H9 (cell line): Measurements from ENCODE around the gene ENOX1. TPM values are rescaled to one million over a fixed set of nuclear protein-coding genes. Genes with fewer than 3 reads are reported as not detected.

Experiments
- DNase-seq: peaks from one replicate; pipeline ENCODE4 v3.0.0-alpha.2; 2017
- H2AFZ ChIP-seq: one replicate; pipeline ENCODE4 v1.6.1; 2013; ENCODE audit warnings: mild to moderate bottlenecking, low read length, control low read depth, moderate library complexity
- H2AK5ac ChIP-seq: 2 replicates; pipeline ENCODE4 v1.6.1; 2013; ENCODE audit warnings: low read length, control low read depth, mixed read lengths; ENCODE audit not compliant: insufficient read length
- H2BK120ac ChIP-seq: one replicate; pipeline ENCODE4 v1.6.1; 2013; ENCODE audit warnings: low read depth, mild to moderate bottlenecking, low read length, control low read depth, inconsistent platforms; ENCODE audit not compliant: poor library complexity, severe bottlenecking
- H2BK12ac ChIP-seq: 2 replicates; pipeline ENCODE4 v1.6.1; 2013; ENCODE audit warnings: low read length, control low read depth, mixed read lengths, low read depth; ENCODE audit not compliant: insufficient read length
- H2BK15ac ChIP-seq: 2 replicates; pipeline ENCODE4 v1.6.1; 2013; ENCODE audit warnings: low read depth, low read length, control low read depth
- H2BK20ac ChIP-seq: one replicate; pipeline ENCODE4 v1.6.1; 2013; ENCODE audit warnings: low read depth, mild to moderate bottlenecking, low read length, control low read depth, inconsistent platforms; ENCODE audit not compliant: poor library complexity, severe bottlenecking
- H2BK5ac ChIP-seq: 2 replicates; pipeline ENCODE4 v1.6.1; 2013; ENCODE audit warnings: low read length, control low read depth, mixed read lengths; ENCODE audit not compliant: insufficient read length
- H3K14ac ChIP-seq: 2 replicates; pipeline ENCODE4 v1.6.1; 2013; ENCODE audit warnings: low read length, control low read depth; ENCODE audit not compliant: insufficient read depth
- H3K18ac ChIP-seq: 2 replicates; pipeline ENCODE4 v1.6.1; 2013; ENCODE audit warnings: low read depth, mild to moderate bottlenecking, mixed read lengths, low read length, control low read depth; ENCODE audit not compliant: insufficient read length
- H3K23ac ChIP-seq: 2 replicates; pipeline ENCODE4 v1.6.1; 2013; ENCODE audit warnings: low read length, control low read depth, mixed read lengths, low read depth; ENCODE audit not compliant: insufficient read length
- H3K23me2 ChIP-seq: 2 replicates; pipeline ENCODE4 v1.6.1; 2013; ENCODE audit warnings: low read depth, mild to moderate bottlenecking, mixed read lengths, low read length, control low read depth; ENCODE audit not compliant: insufficient read length, poor library complexity, severe bottlenecking
- H3K27ac ChIP-seq: 2 replicates; pipeline ENCODE4 v1.5.1; 2013; ENCODE audit warnings: low read length, control low read depth, mixed read lengths, low read depth; ENCODE audit not compliant: insufficient read length
- H3K27me3 ChIP-seq: 2 replicates; pipeline ENCODE4 v1.6.1; 2013; ENCODE audit warnings: low read length, control low read depth, inconsistent platforms; ENCODE audit not compliant: insufficient read depth
- H3K4ac ChIP-seq: 2 replicates; pipeline ENCODE4 v1.6.1; 2013; ENCODE audit warnings: low read depth, mild to moderate bottlenecking, control low read depth, inconsistent platforms, low read length, moderate library complexity
- H3K4me1 ChIP-seq: 2 replicates; pipeline ENCODE4 v1.6.1; 2013; ENCODE audit warnings: low read length, control low read depth, inconsistent platforms; ENCODE audit not compliant: insufficient read depth
- H3K4me2 ChIP-seq: 2 replicates; pipeline ENCODE4 v1.6.1; 2013; ENCODE audit warnings: low read length, control low read depth, mixed read lengths; ENCODE audit not compliant: insufficient read length, insufficient read depth
- H3K56ac ChIP-seq: 2 replicates; pipeline ENCODE4 v1.6.1; 2013; ENCODE audit warnings: low read depth, mild to moderate bottlenecking, mixed read lengths, low read length, control low read depth; ENCODE audit not compliant: insufficient read length
- H3K79me1 ChIP-seq: 2 replicates; pipeline ENCODE4 v1.6.1; 2013; ENCODE audit warnings: low read depth, mild to moderate bottlenecking, moderate library complexity, low read length, control low read depth, inconsistent platforms; ENCODE audit not compliant: insufficient read depth, poor library complexity, severe bottlenecking
- H3K79me2 ChIP-seq: 2 replicates; pipeline ENCODE4 v1.6.1; 2013; ENCODE audit warnings: low read length, control low read depth, inconsistent platforms; ENCODE audit not compliant: insufficient read depth
- H3K9ac ChIP-seq: 2 replicates; pipeline ENCODE4 v1.6.1; 2013; ENCODE audit warnings: low read length, control low read depth, mixed read lengths; ENCODE audit not compliant: insufficient read length; ENCODE audit errors: extremely low read depth
- H3K9me3 ChIP-seq: one replicate; pipeline ENCODE4 v1.6.1; 2013; ENCODE audit warnings: low read depth, low read length, inconsistent platforms; ENCODE audit not compliant: control insufficient read depth
- H3T11ph ChIP-seq: one replicate; pipeline ENCODE4 v1.6.1; 2013; ENCODE audit warnings: mild to moderate bottlenecking, low read length, control low read depth, inconsistent platforms
- H4K20me1 ChIP-seq: one replicate; pipeline ENCODE4 v1.6.1; 2013; ENCODE audit not compliant: control insufficient read depth, insufficient read length, insufficient read depth
- H4K5ac ChIP-seq: 2 replicates; pipeline ENCODE4 v1.6.1; 2013; ENCODE audit warnings: low read depth, mild to moderate bottlenecking, mixed read lengths, low read length, control low read depth; ENCODE audit not compliant: insufficient read length
- H4K8ac ChIP-seq: replicated peaks from 2 replicates; pipeline ENCODE4 v1.6.1; 2013; ENCODE audit warnings: low read length, control low read depth, mixed read lengths, low read depth; ENCODE audit not compliant: insufficient read length
- H4K91ac ChIP-seq: 2 replicates; pipeline ENCODE4 v1.6.1; 2013; ENCODE audit warnings: low read depth, mild to moderate bottlenecking, moderate library complexity, mixed read lengths, low read length, control low read depth; ENCODE audit not compliant: insufficient read length
- H3K27ac Mint-ChIP-seq, 3 experiments: 2 replicates in 2 of 3; 3 replicates in 1 of 3; pipeline ENCODE4 v1.8.0; 2020 to 2021; ENCODE audit warnings: mixed read lengths in 3 of 3, mild to moderate bottlenecking in 1 of 3, moderate library complexity in 1 of 3
- H3K27me3 Mint-ChIP-seq: 2 replicates; pipeline ENCODE4 v1.8.0; 2021; ENCODE audit warnings: low read depth, mild to moderate bottlenecking, moderate library complexity, mixed read lengths
- H3K36me3 Mint-ChIP-seq, 3 experiments: 2 replicates in 2 of 3; 3 replicates in 1 of 3; pipeline ENCODE4 v1.8.0; 2020 to 2021; ENCODE audit warnings: low read depth in 3 of 3, mixed read lengths in 3 of 3; ENCODE audit not compliant: insufficient read depth in 1 of 3
- H3K4me1 Mint-ChIP-seq, 2 experiments: 2 replicates each; pipeline ENCODE4 v1.8.0; 2020; ENCODE audit warnings: mixed read lengths in 2 of 2
- H3K4me3 Mint-ChIP-seq, 2 experiments: 2 replicates in 1 of 2; 3 replicates in 1 of 2; pipeline ENCODE4 v1.8.0; 2020 to 2021; ENCODE audit warnings: mild to moderate bottlenecking in 2 of 2, mixed read lengths in 2 of 2, moderate library complexity in 1 of 2
- H3K9me3 Mint-ChIP-seq, 2 experiments: 2 replicates in 1 of 2; 3 replicates in 1 of 2; pipeline ENCODE4 v1.8.0; 2020; ENCODE audit warnings: mild to moderate bottlenecking in 2 of 2, mixed read lengths in 2 of 2, moderate library complexity in 1 of 2
- WGBS: extraction: QIAGEN DNeasy Blood & Tissue Kit; methylation state at CpG from one replicate; pipeline ENCODE4 v1.1.7; 2013; ENCODE audit warnings: missing lambda C conversion rate, low lambda C conversion rate, mixed read lengths; ENCODE audit not compliant: insufficient read length; ENCODE audit errors: extremely low coverage; 5-methylcytosine and 5-hydroxymethylcytosine counted together
- total RNA-seq: library from RNA; stranded (reverse); gene quantifications from 2 replicates; pipeline ENCODE4 v1.2.1, GENCODE V29; 2021
- TF ChIP-seq, protein P1 (sequence below): fragments of 200-600 bp; sonication (generic); conservative IDR thresholded peaks from 3 replicates; pipeline ENCODE4 v1.8.0; 2021; ENCODE audit warnings: antibody characterized with exemption, mild to moderate bottlenecking

Gene ENOX1
- total RNA-seq, 1 experiment from 2014 or later, result 0.24 TPM

DNA sequence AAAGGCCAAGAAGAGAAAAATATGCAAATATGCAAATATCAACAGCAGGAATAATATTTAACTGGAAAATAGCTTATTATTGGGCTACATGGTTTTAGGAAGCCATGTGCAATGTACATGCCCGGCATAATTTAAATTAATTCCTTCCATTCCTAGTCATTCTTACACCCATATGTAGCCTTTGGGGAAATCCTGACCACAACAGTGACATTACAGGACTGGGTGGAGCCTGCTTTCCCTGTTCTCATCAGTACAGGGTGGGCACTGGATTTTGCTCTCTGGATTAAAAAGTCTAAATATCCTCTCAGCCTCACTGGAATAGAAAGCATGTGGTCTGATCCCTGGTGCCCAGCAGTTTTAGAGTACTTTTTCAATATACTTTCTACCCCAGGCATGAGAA is 565.2 kb downstream of the ENOX1 start:
- no CpG with 5 or more reads among the region's 1 CpG for WGBS
- Histone ChIP-seq H3K18ac (no peak overlapping the region), H2AK5ac (no peak overlapping the region), H2BK120ac (no peak overlapping the region), H3K79me1 (no peaks in the 10 kb centered on the region), H3K4ac (no peak overlapping the region), H3K14ac (no peak overlapping the region), H2AFZ (no peak overlapping the region), H3K4me2 (no peak overlapping the region), H3K4me1 (no peaks in the 10 kb centered on the region), H2BK5ac (no peak overlapping the region), H2BK15ac (no peak overlapping the region), H3K27me3 (no peaks in the 10 kb centered on the region), H3K9ac (no peak overlapping the region), H2BK20ac (no peak overlapping the region), H4K20me1 (no peaks in the 10 kb centered on the region), H3K27ac (no peak overlapping the region), H3K9me3 (no peaks in the 10 kb centered on the region), H3K23me2 (no peaks in the 10 kb centered on the region), H3K23ac (no peak overlapping the region), H4K8ac (no peak overlapping the region), H4K5ac (no peak overlapping the region), H3T11ph (no peak overlapping the region), H4K91ac (no peak overlapping the region), H3K79me2 (no peaks in the 10 kb centered on the region), H2BK12ac (no peak overlapping the region), H3K56ac (no peak overlapping the region)
- no peaks in the 10 kb centered on the region for H3K36me3 Mint-ChIP-seq
- no peaks in the 10 kb centered on the region for H3K9me3 Mint-ChIP-seq
- DNase-seq, result no peak
- peaks cover 0 to 11% of the 10 kb centered on the region in 2 experiments; a peak in 2 of 4 replicates for H3K4me1 Mint-ChIP-seq
- no peak overlapping the region for H3K4me3 Mint-ChIP-seq
- H3K27me3 Mint-ChIP-seq, result no peaks in the 10 kb centered on the region; the same call in none of the 2 replicates
- H3K27ac Mint-ChIP-seq, result peak overlapping the region in 1 of 3 experiments; percentile 63; a peak in 1 of 7 replicates
- TF ChIP-seq, protein P1, sequence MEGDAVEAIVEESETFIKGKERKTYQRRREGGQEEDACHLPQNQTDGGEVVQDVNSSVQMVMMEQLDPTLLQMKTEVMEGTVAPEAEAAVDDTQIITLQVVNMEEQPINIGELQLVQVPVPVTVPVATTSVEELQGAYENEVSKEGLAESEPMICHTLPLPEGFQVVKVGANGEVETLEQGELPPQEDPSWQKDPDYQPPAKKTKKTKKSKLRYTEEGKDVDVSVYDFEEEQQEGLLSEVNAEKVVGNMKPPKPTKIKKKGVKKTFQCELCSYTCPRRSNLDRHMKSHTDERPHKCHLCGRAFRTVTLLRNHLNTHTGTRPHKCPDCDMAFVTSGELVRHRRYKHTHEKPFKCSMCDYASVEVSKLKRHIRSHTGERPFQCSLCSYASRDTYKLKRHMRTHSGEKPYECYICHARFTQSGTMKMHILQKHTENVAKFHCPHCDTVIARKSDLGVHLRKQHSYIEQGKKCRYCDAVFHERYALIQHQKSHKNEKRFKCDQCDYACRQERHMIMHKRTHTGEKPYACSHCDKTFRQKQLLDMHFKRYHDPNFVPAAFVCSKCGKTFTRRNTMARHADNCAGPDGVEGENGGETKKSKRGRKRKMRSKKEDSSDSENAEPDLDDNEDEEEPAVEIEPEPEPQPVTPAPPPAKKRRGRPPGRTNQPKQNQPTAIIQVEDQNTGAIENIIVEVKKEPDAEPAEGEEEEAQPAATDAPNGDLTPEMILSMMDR, result no peak
